BLaER1 treated with 17β-estradiol and CSF1 and Interleukin-3, amounts not matched to agents 10 nM and 100 nM (cell line): Measurements from ENCODE around the gene RNU5B-1.

Experiments used
- H3K27ac ChIP-seq, 11 experiments: shearing (Covaris generic); formaldehyde crosslinking; 2 replicates each; pipeline ENCODE4 v1.8.1; 2022
- H3K27me3 ChIP-seq, 11 experiments: shearing (Covaris generic); formaldehyde crosslinking; 2 replicates each; pipeline ENCODE4 v1.8.1; 2022
- H3K36me3 ChIP-seq, 11 experiments: shearing (Covaris generic); formaldehyde crosslinking; 2 replicates each; pipeline ENCODE4 v1.8.1; 2022
- H3K4me1 ChIP-seq, 10 experiments: shearing (Covaris generic); formaldehyde crosslinking; 2 replicates each; pipeline ENCODE4 v1.8.1; 2022
- H3K4me2 ChIP-seq, 11 experiments: shearing (Covaris generic); formaldehyde crosslinking; 2 replicates each; pipeline ENCODE4 v1.8.1; 2022
- H3K4me3 ChIP-seq, 10 experiments: shearing (Covaris generic); formaldehyde crosslinking; 2 replicates each; pipeline ENCODE4 v1.8.1; 2022
- H3K9ac ChIP-seq, 11 experiments: shearing (Covaris generic); formaldehyde crosslinking; 2 replicates each; pipeline ENCODE4 v1.8.1; 2022
- H3K9me3 ChIP-seq, 11 experiments: shearing (Covaris generic); formaldehyde crosslinking; replicated peaks in 1 of 11; 2 replicates each; pipeline ENCODE4 v1.8.1; 2022
- H4K20me1 ChIP-seq, 11 experiments: shearing (Covaris generic); formaldehyde crosslinking; 2 replicates each; pipeline ENCODE4 v1.8.1; 2022
- Cebpa-rat ChIP-seq, 11 experiments: shearing (Covaris generic); IDR thresholded peaks; 2 replicates each; pipeline ENCODE4 v1.8.1; 2022

Gene RNU5B-1

GRCh38 chr15:65329288-65329983, 25.0 kb downstream of the RNU5B-1 start:
- Histone ChIP-seq H3K27ac (no peak overlapping the region), H3K4me3 (no peak overlapping the region), H3K9me3 (no peaks in the 10 kb centered on the region), H3K4me1 (peaks cover 2 to 57% (median 44%) of the 10 kb centered on the region in 10 experiments; a peak in 18 of 20 replicates), H3K9ac (no peak overlapping the region), H3K27me3 (no peaks in the 10 kb centered on the region), H3K36me3 (no peaks in the 10 kb centered on the region), H3K4me2 (no peak overlapping the region), H4K20me1 (peaks cover 0 to 21% (median 0%) of the 10 kb centered on the region in 11 experiments; a peak in 3 of 22 replicates)
- TF ChIP-seq Cebpa-rat (IDR thresholded peaks at IDR 0.05) = no peak

- no peaks in the 10 kb centered on the region for H3K27me3 ChIP-seq
- no peaks in the 10 kb centered on the region for H3K9me3 ChIP-seq
- H3K9ac ChIP-seq = no peak overlapping the region
- no peak overlapping the region for H3K4me3 ChIP-seq
- no peak overlapping the region for H3K27ac ChIP-seq
- H3K4me2 ChIP-seq = peak overlapping the region in 3 of 11 experiments; percentile 12 to 15 (median 12); a peak in 1 of 22 replicates
- H3K36me3 ChIP-seq = no peaks in the 10 kb centered on the region
- peaks cover 0 to 25% (median 0%) of the 10 kb centered on the region in 11 experiments; a peak in 4 of 22 replicates for H4K20me1 ChIP-seq
- peaks cover 8 to 64% (median 51%) of the 10 kb centered on the region in 10 experiments; a peak in 18 of 20 replicates for H3K4me1 ChIP-seq
- no peak for TF ChIP-seq Cebpa-rat (IDR thresholded peaks at IDR 0.05)
Observed at GRCh38 chr15:65329984-65330735, 25.7 kb downstream of the RNU5B-1 start.

GRCh38 chr15:65330934-65331645, 26.6 kb downstream of the RNU5B-1 start:
- H3K4me3 ChIP-seq = no peak overlapping the region
- no peaks in the 10 kb centered on the region for H3K9me3 ChIP-seq
- H3K4me2 ChIP-seq = peak overlapping the region in 3 of 11 experiments; percentile 12 to 15 (median 12); a peak in 2 of 22 replicates
- peaks cover 8 to 68% (median 52%) of the 10 kb centered on the region in 10 experiments; a peak in 18 of 20 replicates for H3K4me1 ChIP-seq
- H3K27ac ChIP-seq = no peak overlapping the region
- no peak overlapping the region for H3K9ac ChIP-seq
- no peak for TF ChIP-seq Cebpa-rat (IDR thresholded peaks at IDR 0.05)
- H3K36me3 ChIP-seq = no peaks in the 10 kb centered on the region
- H3K27me3 ChIP-seq = no peaks in the 10 kb centered on the region
- peaks cover 0 to 35% (median 0%) of the 10 kb centered on the region in 11 experiments; a peak in 4 of 22 replicates for H4K20me1 ChIP-seq

GRCh38 chr15:65331811-65332210, 27.3 kb downstream of the RNU5B-1 start:
- Histone ChIP-seq H3K4me3 (no peak overlapping the region), H3K27ac (no peak overlapping the region), H4K20me1 (peaks cover 0 to 36% (median 0%) of the 10 kb centered on the region in 11 experiments; a peak in 4 of 22 replicates), H3K9me3 (no peaks in the 10 kb centered on the region), H3K4me1 (peaks cover 9 to 68% (median 52%) of the 10 kb centered on the region in 10 experiments; a peak in 18 of 20 replicates), H3K27me3 (no peaks in the 10 kb centered on the region), H3K4me2 (no peak overlapping the region), H3K9ac (no peak overlapping the region), H3K36me3 (no peaks in the 10 kb centered on the region)
- TF ChIP-seq Cebpa-rat (IDR thresholded peaks at IDR 0.05) = no peak

GRCh38 chr15:65332391-65333147, 28.1 kb downstream of the RNU5B-1 start:
- peaks cover 16 to 68% (median 52%) of the 10 kb centered on the region in 10 experiments; a peak in 18 of 20 replicates for H3K4me1 ChIP-seq
- no peak overlapping the region for H3K27ac ChIP-seq
- TF ChIP-seq Cebpa-rat (IDR thresholded peaks at IDR 0.05) = no peak
- no peaks in the 10 kb centered on the region for H3K36me3 ChIP-seq
- no peaks in the 10 kb centered on the region for H3K9me3 ChIP-seq
- H3K9ac ChIP-seq = no peak overlapping the region
- peaks cover 0 to 6% (median 0%) of the 10 kb centered on the region in 11 experiments; a peak in 1 of 22 replicates for H3K27me3 ChIP-seq
- no peak overlapping the region for H3K4me3 ChIP-seq
- peaks cover 0 to 36% (median 0%) of the 10 kb centered on the region in 11 experiments; a peak in 6 of 22 replicates for H4K20me1 ChIP-seq
- peak overlapping the region in 8 of 11 experiments; percentile 44 to 73 (median 56); a peak in 10 of 22 replicates for H3K4me2 ChIP-seq

GRCh38 chr15:65333148-65333820, 28.8 kb downstream of the RNU5B-1 start:
- Histone ChIP-seq H3K9ac (no peak overlapping the region), H3K4me3 (no peak overlapping the region), H3K4me2 (peak overlapping the region in 9 of 11 experiments; percentile 18 to 73 (median 53); a peak in 14 of 22 replicates), H3K36me3 (no peaks in the 10 kb centered on the region), H3K27ac (no peak overlapping the region), H3K4me1 (peaks cover 21 to 68% (median 52%) of the 10 kb centered on the region in 10 experiments; a peak in 18 of 20 replicates), H3K27me3 (peaks cover 0 to 6% (median 0%) of the 10 kb centered on the region in 11 experiments; a peak in 1 of 22 replicates), H3K9me3 (no peaks in the 10 kb centered on the region), H4K20me1 (peaks cover 0 to 36% (median 0%) of the 10 kb centered on the region in 11 experiments; a peak in 6 of 22 replicates)
- TF ChIP-seq Cebpa-rat (IDR thresholded peaks at IDR 0.05) = no peak

- Histone ChIP-seq H4K20me1 (peaks cover 0 to 32% (median 0%) of the 10 kb centered on the region in 11 experiments; a peak in 6 of 22 replicates), H3K27ac (no peak overlapping the region), H3K4me3 (no peak overlapping the region), H3K4me1 (peaks cover 21 to 73% (median 52%) of the 10 kb centered on the region in 10 experiments; a peak in 18 of 20 replicates), H3K27me3 (peaks cover 0 to 6% (median 0%) of the 10 kb centered on the region in 11 experiments; a peak in 1 of 22 replicates), H3K9me3 (no peaks in the 10 kb centered on the region), H3K4me2 (peak overlapping the region in 9 of 11 experiments; percentile 15 to 73 (median 55); a peak in 15 of 22 replicates), H3K36me3 (no peaks in the 10 kb centered on the region), H3K9ac (no peak overlapping the region)
- no peak for TF ChIP-seq Cebpa-rat (IDR thresholded peaks at IDR 0.05)
Observed at GRCh38 chr15:65333856-65334255, 29.4 kb downstream of the RNU5B-1 start.
